HEK293 (cell line): ENCODE data around the gene DNASE2.

Experiments used
- EGR2 ChIP-seq: fragments of 450-650 bp; formaldehyde crosslinking; IDR thresholded peaks from 2 replicates; pipeline ENCODE4 v1.5.1; 2016; ENCODE audit warnings: low read depth, missing biosample characterization, missing genetic modification characterization
- KLF1 ChIP-seq: fragments of 450-650 bp; formaldehyde crosslinking; IDR thresholded peaks from 2 replicates; pipeline ENCODE4 v1.5.1; 2016; ENCODE audit warnings: missing biosample characterization, missing genetic modification characterization
- KLF16 ChIP-seq: fragments of 450-650 bp; formaldehyde crosslinking; IDR thresholded peaks from 2 replicates; pipeline ENCODE4 v1.5.1; 2017; ENCODE audit warnings: missing biosample characterization, missing genetic modification characterization
- KLF7 ChIP-seq: fragments of 450-650 bp; formaldehyde crosslinking; IDR thresholded peaks from 2 replicates; pipeline ENCODE4 v1.5.1; 2016; ENCODE audit warnings: missing biosample characterization, missing genetic modification characterization, borderline replicate concordance
- KLF9 ChIP-seq: fragments of 450-650 bp; formaldehyde crosslinking; IDR thresholded peaks from 2 replicates; pipeline ENCODE4 v1.5.1; 2016; ENCODE audit warnings: missing biosample characterization, missing genetic modification characterization, low read depth
- SALL2 ChIP-seq: fragments of 450-650 bp; formaldehyde crosslinking; IDR thresholded peaks from 2 replicates; pipeline ENCODE4 v1.5.0; 2017; ENCODE audit warnings: missing biosample characterization, mild to moderate bottlenecking, missing genetic modification characterization, borderline replicate concordance
- YY1 ChIP-seq: fragments of 450-650 bp; formaldehyde crosslinking; IDR thresholded peaks from 2 replicates; pipeline ENCODE4 v1.5.1; 2018; ENCODE audit warnings: missing biosample characterization, missing genetic modification characterization
- ZBTB20 ChIP-seq: fragments of 450-650 bp; formaldehyde crosslinking; IDR thresholded peaks from 2 replicates; pipeline ENCODE4 v1.5.1; 2016; ENCODE audit warnings: missing biosample characterization, missing genetic modification characterization
- ZBTB44 ChIP-seq: fragments of 450-650 bp; IDR thresholded peaks from 2 replicates; pipeline ENCODE4 v1.5.1; 2018; ENCODE audit warnings: missing biosample characterization, mild to moderate bottlenecking, missing genetic modification characterization
- ZFHX2 ChIP-seq: fragments of 450-650 bp; formaldehyde crosslinking; conservative IDR thresholded peaks from 2 replicates; pipeline ENCODE4 v1.5.1; 2016; ENCODE audit warnings: missing biosample characterization, missing genetic modification characterization
- ZNF140 ChIP-seq: fragments of 450-650 bp; formaldehyde crosslinking; IDR thresholded peaks from 2 replicates; pipeline ENCODE4 v1.5.1; 2016; ENCODE audit warnings: missing biosample characterization, missing genetic modification characterization
- ZNF23 ChIP-seq: fragments of 450-650 bp; formaldehyde crosslinking; IDR thresholded peaks from 2 replicates; pipeline ENCODE4 v1.5.1; 2016; ENCODE audit warnings: missing biosample characterization, missing genetic modification characterization, borderline replicate concordance
- ZNF24 ChIP-seq: fragments of 450-650 bp; formaldehyde crosslinking; IDR thresholded peaks from 2 replicates; pipeline ENCODE4 v1.5.1; 2016; ENCODE audit warnings: missing biosample characterization, missing genetic modification characterization
- ZNF248 ChIP-seq: fragments of 450-650 bp; formaldehyde crosslinking; IDR thresholded peaks from 2 replicates; pipeline ENCODE4 v1.5.1; 2017; ENCODE audit warnings: missing biosample characterization, missing genetic modification characterization
- ZNF280D ChIP-seq: fragments of 450-650 bp; formaldehyde crosslinking; IDR thresholded peaks from 2 replicates; pipeline ENCODE4 v1.5.1; 2016; ENCODE audit warnings: missing biosample characterization, missing genetic modification characterization
- ZNF292 ChIP-seq: fragments of 450-650 bp; formaldehyde crosslinking; IDR thresholded peaks from 2 replicates; pipeline ENCODE4 v1.5.1; 2016; ENCODE audit warnings: low read depth, missing biosample characterization, missing genetic modification characterization, borderline replicate concordance
- ZNF324 ChIP-seq: fragments of 450-650 bp; formaldehyde crosslinking; IDR thresholded peaks from 2 replicates; pipeline ENCODE4 v1.5.1; 2016; ENCODE audit warnings: missing biosample characterization, missing genetic modification characterization
- ZNF341 ChIP-seq: fragments of 450-650 bp; formaldehyde crosslinking; IDR thresholded peaks from 2 replicates; pipeline ENCODE4; 2016; ENCODE audit warnings: low read depth, missing biosample characterization, missing genetic modification characterization
- ZNF37A ChIP-seq: fragments of 450-650 bp; IDR thresholded peaks from 2 replicates; pipeline ENCODE4 v1.5.1; 2018; ENCODE audit warnings: missing biosample characterization, missing genetic modification characterization
- ZNF394 ChIP-seq: fragments of 450-650 bp; formaldehyde crosslinking; IDR thresholded peaks from 2 replicates; pipeline ENCODE4 v1.5.1; 2016; ENCODE audit warnings: missing biosample characterization, missing genetic modification characterization, mild to moderate bottlenecking, moderate library complexity, borderline replicate concordance
- ZNF558 ChIP-seq: fragments of 450-650 bp; formaldehyde crosslinking; IDR thresholded peaks from 2 replicates; pipeline ENCODE4 v1.5.1; 2016; ENCODE audit warnings: missing biosample characterization, missing genetic modification characterization
- ZNF585B ChIP-seq: fragments of 450-650 bp; formaldehyde crosslinking; IDR thresholded peaks from 2 replicates; pipeline ENCODE4 v1.5.1; 2016; ENCODE audit warnings: missing biosample characterization, missing genetic modification characterization
- ZNF596 ChIP-seq: fragments of 450-650 bp; IDR thresholded peaks from 2 replicates; pipeline ENCODE4 v1.5.0; 2018; ENCODE audit warnings: missing biosample characterization, mild to moderate bottlenecking, missing genetic modification characterization, moderate library complexity
- ZNF624 ChIP-seq: fragments of 450-650 bp; formaldehyde crosslinking; IDR thresholded peaks from 2 replicates; pipeline ENCODE4 v1.5.1; 2017; ENCODE audit warnings: missing biosample characterization, missing genetic modification characterization
- ZNF645 ChIP-seq: fragments of 450-650 bp; formaldehyde crosslinking; IDR thresholded peaks from 2 replicates; pipeline ENCODE4; 2016; ENCODE audit warnings: missing biosample characterization, missing genetic modification characterization
- ZNF677 ChIP-seq: fragments of 450-650 bp; IDR thresholded peaks from 2 replicates; pipeline ENCODE4 v1.5.0; 2018; ENCODE audit warnings: missing biosample characterization, mild to moderate bottlenecking, missing genetic modification characterization, moderate library complexity
- ZNF785 ChIP-seq: fragments of 450-650 bp; formaldehyde crosslinking; IDR thresholded peaks from 2 replicates; pipeline ENCODE4 v1.5.1; 2016; ENCODE audit warnings: missing biosample characterization, missing genetic modification characterization
- TF ChIP-seq, protein P1 (sequence below): fragments of 450-650 bp; formaldehyde crosslinking; IDR thresholded peaks from 2 replicates; pipeline ENCODE4 v1.5.1; 2016; ENCODE audit warnings: missing biosample characterization, missing genetic modification characterization
- TF ChIP-seq, protein P2 (sequence below): fragments of 450-650 bp; formaldehyde crosslinking; IDR thresholded peaks from 2 replicates; pipeline ENCODE4 v1.5.1; 2016; ENCODE audit warnings: missing biosample characterization, missing genetic modification characterization

Gene DNASE2

GRCh38 chr19:12838182-12838885 is 42.9 kb downstream of the DNASE2 start, which contains the start of gene MAST1 (continued):
- TF ChIP-seq ZNF248 (tag by site-specific recombination), result no peak
- TF ChIP-seq KLF1 (tag by site-specific recombination), result peak; percentile 44
- TF ChIP-seq ZNF558 (tag by site-specific recombination), result no peak
- TF ChIP-seq ZBTB20 (tag by site-specific recombination), result peak; percentile 7; the same call in 1 of the 2 replicates
- no peak for TF ChIP-seq ZNF785 (tag by site-specific recombination)
- no peak for TF ChIP-seq ZNF645
- TF ChIP-seq ZFHX2, result peak; percentile 59
- no peak for TF ChIP-seq YY1 (tag by site-specific recombination)
- no peak for TF ChIP-seq ZNF324 (tag by site-specific recombination)
- no peak for TF ChIP-seq ZNF23 (tag by site-specific recombination)
- peak; percentile 71; the same call in 1 of the 2 replicates for TF ChIP-seq ZBTB44
- no peak for TF ChIP-seq SALL2
- no peak for TF ChIP-seq ZNF585B (tag by site-specific recombination)
- TF ChIP-seq, protein P1, sequence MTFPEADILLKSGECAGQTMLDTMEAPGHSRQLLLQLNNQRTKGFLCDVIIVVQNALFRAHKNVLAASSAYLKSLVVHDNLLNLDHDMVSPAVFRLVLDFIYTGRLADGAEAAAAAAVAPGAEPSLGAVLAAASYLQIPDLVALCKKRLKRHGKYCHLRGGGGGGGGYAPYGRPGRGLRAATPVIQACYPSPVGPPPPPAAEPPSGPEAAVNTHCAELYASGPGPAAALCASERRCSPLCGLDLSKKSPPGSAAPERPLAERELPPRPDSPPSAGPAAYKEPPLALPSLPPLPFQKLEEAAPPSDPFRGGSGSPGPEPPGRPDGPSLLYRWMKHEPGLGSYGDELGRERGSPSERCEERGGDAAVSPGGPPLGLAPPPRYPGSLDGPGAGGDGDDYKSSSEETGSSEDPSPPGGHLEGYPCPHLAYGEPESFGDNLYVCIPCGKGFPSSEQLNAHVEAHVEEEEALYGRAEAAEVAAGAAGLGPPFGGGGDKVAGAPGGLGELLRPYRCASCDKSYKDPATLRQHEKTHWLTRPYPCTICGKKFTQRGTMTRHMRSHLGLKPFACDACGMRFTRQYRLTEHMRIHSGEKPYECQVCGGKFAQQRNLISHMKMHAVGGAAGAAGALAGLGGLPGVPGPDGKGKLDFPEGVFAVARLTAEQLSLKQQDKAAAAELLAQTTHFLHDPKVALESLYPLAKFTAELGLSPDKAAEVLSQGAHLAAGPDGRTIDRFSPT (tag by site-specific recombination), result no peak
- peak; percentile 28; the same call in 1 of the 2 replicates for TF ChIP-seq EGR2
- no peak for TF ChIP-seq ZNF140 (tag by site-specific recombination)
- TF ChIP-seq KLF16 (tag by site-specific recombination), result no peak
- no peak for TF ChIP-seq ZNF596 (tag by site-specific recombination)
- no peak for TF ChIP-seq ZNF624 (tag by site-specific recombination)
- 0 out of 2 replicates have a peak, but pooled peaks have one; percentile 17 for TF ChIP-seq ZNF677
- no peak for TF ChIP-seq ZNF37A (tag by site-specific recombination)
- 0 out of 2 replicates have a peak, but pooled peaks have one; percentile 29 for TF ChIP-seq KLF7 (tag by site-specific recombination)
- no peak for TF ChIP-seq ZNF280D (tag by site-specific recombination)
- TF ChIP-seq ZNF24 (tag by site-specific recombination), result no peak
- TF ChIP-seq ZNF394 (tag by site-specific recombination), result no peak
- 0 out of 2 replicates have a peak, but pooled peaks have one; percentile 14 for TF ChIP-seq ZNF341
- TF ChIP-seq KLF9 (tag by site-specific recombination), result no peak; the same call in 1 of the 2 replicates
- no peak for TF ChIP-seq ZNF292
- TF ChIP-seq, protein P2, sequence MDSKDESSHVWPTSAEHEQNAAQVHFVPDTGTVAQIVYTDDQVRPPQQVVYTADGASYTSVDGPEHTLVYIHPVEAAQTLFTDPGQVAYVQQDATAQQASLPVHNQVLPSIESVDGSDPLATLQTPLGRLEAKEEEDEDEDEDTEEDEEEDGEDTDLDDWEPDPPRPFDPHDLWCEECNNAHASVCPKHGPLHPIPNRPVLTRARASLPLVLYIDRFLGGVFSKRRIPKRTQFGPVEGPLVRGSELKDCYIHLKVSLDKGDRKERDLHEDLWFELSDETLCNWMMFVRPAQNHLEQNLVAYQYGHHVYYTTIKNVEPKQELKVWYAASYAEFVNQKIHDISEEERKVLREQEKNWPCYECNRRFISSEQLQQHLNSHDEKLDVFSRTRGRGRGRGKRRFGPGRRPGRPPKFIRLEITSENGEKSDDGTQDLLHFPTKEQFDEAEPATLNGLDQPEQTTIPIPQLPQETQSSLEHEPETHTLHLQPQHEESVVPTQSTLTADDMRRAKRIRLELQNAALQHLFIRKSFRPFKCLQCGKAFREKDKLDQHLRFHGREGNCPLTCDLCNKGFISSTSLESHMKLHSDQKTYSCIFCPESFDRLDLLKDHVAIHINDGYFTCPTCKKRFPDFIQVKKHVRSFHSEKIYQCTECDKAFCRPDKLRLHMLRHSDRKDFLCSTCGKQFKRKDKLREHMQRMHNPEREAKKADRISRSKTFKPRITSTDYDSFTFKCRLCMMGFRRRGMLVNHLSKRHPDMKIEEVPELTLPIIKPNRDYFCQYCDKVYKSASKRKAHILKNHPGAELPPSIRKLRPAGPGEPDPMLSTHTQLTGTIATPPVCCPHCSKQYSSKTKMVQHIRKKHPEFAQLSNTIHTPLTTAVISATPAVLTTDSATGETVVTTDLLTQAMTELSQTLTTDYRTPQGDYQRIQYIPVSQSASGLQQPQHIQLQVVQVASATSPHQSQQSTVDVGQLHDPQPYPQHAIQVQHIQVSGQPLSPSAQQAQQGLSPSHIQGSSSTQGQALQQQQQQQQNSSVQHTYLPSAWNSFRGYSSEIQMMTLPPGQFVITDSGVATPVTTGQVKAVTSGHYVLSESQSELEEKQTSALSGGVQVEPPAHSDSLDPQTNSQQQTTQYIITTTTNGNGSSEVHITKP (tag by site-specific recombination), result peak; percentile 77
